HCT116 (cell line): ENCODE data around the gene SLC7A1. TPM values are rescaled to one million over a fixed set of nuclear protein-coding genes. Genes with fewer than 3 reads are reported as not detected.

Source experiments
- ATF3 ChIP-seq: IDR thresholded peaks from 2 replicates; pipeline ENCODE4 v1.6.1; 2012
- CEBPB ChIP-seq: IDR thresholded peaks from 2 replicates; pipeline ENCODE4 v1.6.1; 2012; ENCODE audit warnings: low read depth
- ELF1 ChIP-seq: IDR thresholded peaks from 2 replicates; pipeline ENCODE4 v1.6.1; 2012; ENCODE audit warnings: low read depth, borderline replicate concordance
- FOSL1 ChIP-seq: IDR thresholded peaks from 2 replicates; pipeline ENCODE4 v1.6.1; 2012; ENCODE audit warnings: low read depth
- POLR2A ChIP-seq: IDR thresholded peaks from 2 replicates; pipeline ENCODE4 v1.7.0; 2011; ENCODE audit warnings: borderline replicate concordance; ENCODE audit not compliant: insufficient read depth, insufficient read length; ENCODE audit errors: extremely low read depth
- ZNF274 ChIP-seq: fragments of 200-500 bp; sonication (Bioruptor generic); IDR thresholded peaks from 2 replicates; pipeline ENCODE4 v1.6.1; 2014; ENCODE audit warnings: mild to moderate bottlenecking, low read depth, low read length, inconsistent platforms
- total RNA-seq: library from RNA; stranded (reverse); gene quantifications from one replicate; pipeline ENCODE4 v1.2.1, GENCODE V29; 2021; ENCODE audit not compliant: unreplicated experiment
- TF ChIP-seq, protein P1 (sequence below): IDR thresholded peaks from 2 replicates; pipeline ENCODE4 v1.6.1; 2012; ENCODE audit warnings: low read depth

The SLC7A1 gene
- total RNA-seq, 1 experiment from 2014 or later = 124 TPM

- TF ChIP-seq ATF3 = no peak
- TF ChIP-seq FOSL1 = no peak
- TF ChIP-seq, protein P1, sequence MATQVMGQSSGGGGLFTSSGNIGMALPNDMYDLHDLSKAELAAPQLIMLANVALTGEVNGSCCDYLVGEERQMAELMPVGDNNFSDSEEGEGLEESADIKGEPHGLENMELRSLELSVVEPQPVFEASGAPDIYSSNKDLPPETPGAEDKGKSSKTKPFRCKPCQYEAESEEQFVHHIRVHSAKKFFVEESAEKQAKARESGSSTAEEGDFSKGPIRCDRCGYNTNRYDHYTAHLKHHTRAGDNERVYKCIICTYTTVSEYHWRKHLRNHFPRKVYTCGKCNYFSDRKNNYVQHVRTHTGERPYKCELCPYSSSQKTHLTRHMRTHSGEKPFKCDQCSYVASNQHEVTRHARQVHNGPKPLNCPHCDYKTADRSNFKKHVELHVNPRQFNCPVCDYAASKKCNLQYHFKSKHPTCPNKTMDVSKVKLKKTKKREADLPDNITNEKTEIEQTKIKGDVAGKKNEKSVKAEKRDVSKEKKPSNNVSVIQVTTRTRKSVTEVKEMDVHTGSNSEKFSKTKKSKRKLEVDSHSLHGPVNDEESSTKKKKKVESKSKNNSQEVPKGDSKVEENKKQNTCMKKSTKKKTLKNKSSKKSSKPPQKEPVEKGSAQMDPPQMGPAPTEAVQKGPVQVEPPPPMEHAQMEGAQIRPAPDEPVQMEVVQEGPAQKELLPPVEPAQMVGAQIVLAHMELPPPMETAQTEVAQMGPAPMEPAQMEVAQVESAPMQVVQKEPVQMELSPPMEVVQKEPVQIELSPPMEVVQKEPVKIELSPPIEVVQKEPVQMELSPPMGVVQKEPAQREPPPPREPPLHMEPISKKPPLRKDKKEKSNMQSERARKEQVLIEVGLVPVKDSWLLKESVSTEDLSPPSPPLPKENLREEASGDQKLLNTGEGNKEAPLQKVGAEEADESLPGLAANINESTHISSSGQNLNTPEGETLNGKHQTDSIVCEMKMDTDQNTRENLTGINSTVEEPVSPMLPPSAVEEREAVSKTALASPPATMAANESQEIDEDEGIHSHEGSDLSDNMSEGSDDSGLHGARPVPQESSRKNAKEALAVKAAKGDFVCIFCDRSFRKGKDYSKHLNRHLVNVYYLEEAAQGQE = no peak
- TF ChIP-seq ZNF274 = no peak
- TF ChIP-seq CEBPB = no peak
- no peak for TF ChIP-seq POLR2A
- no peak for TF ChIP-seq ELF1
These were observed 105.6 kb downstream of the SLC7A1 start (continued) for GRCh38 chr13:29489650-29490560.
